Activated CD4-positive, alpha-beta memory T cell treated with anti-CD3 and anti-CD28 coated beads, Interleukin-2, amount 10 ng/mL, durations not matched to agents 7 days and 5 days (primary cell): ENCODE measurements around the gene EPHB1. TPM values are rescaled to one million over a fixed set of nuclear protein-coding genes. Genes with fewer than 3 reads are reported as not detected.

Experiments used
- CTCF ChIA-PET: fragments of 350-600 bp; sonication (Branson Sonifier 250); formaldehyde crosslinking; loops from one replicate; lab custom pipeline; 2021; ENCODE audit warnings: antibody characterized with exemption, inconsistent platforms; lab: Charles Lee
- POLR2A ChIA-PET: fragments of 350-600 bp; sonication (Branson Sonifier 250); formaldehyde crosslinking; loops from one replicate; lab custom pipeline; 2021; ENCODE audit warnings: antibody characterized with exemption; lab: Charles Lee
- DNase-seq: peaks from one replicate; pipeline ENCODE4 v3.0.0-alpha.2; 2020
- H3K27ac Mint-ChIP-seq: one replicate; pipeline ENCODE4 v1.8.0; 2021; ENCODE audit warnings: mild to moderate bottlenecking, mixed read lengths
- H3K27me3 Mint-ChIP-seq: one replicate; pipeline ENCODE4 v1.8.0; 2021; ENCODE audit warnings: mixed read lengths
- H3K36me3 Mint-ChIP-seq: one replicate; pipeline ENCODE4 v1.8.0; 2021; ENCODE audit warnings: low read depth, mixed read lengths
- H3K4me1 Mint-ChIP-seq: one replicate; pipeline ENCODE4 v1.8.0; 2021; ENCODE audit warnings: mixed read lengths
- H3K4me3 Mint-ChIP-seq: one replicate; pipeline ENCODE4 v1.8.0; 2021; ENCODE audit warnings: mild to moderate bottlenecking, mixed read lengths
- H3K9me3 Mint-ChIP-seq: one replicate; pipeline ENCODE4 v1.8.0; 2021; ENCODE audit warnings: mixed read lengths
- total RNA-seq, 2 experiments: library from RNA; stranded (reverse); gene quantifications; one replicate each; pipeline ENCODE4 v1.2.3, GENCODE V29; 2021

The EPHB1 gene
- total RNA-seq, 2 experiments from 2014 or later, result 0.80 to 1.2 TPM

DNA sequence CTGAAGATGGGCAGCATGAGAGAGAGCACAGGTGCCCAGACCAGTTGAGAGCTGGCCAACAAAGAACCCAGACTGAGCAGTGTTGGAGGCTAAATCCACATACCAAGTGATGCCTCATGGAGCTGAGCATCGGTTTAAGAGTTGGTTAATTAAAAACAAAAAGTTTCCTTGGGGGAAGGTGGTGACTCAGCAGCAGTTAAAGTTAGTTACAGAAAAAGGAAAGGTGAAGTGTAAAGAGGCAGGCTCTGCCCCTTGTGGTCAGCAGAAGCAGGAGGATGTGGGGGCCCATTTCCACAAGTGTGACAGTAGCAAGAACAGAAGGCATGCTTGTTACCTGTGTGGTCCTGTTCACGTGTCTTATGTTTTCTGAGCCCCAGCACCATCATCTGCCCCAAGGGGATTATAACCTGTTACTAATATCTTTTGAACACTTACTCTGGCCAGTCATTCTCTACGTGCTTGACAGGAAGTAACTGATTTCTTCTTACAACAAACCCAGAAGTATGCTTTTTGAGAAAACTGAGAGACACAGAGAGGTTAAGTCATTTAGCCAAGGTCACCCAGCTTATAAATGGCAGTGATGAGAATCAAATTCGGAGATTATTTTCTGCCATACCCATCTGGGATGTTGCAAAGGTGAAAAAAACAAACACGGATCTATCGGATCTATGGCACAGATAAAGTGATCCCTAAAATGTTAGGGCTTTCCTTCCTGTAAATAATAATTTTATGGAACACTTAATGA is 91.0 kb downstream of the EPHB1 start:
- H3K4me1 Mint-ChIP-seq, result peaks cover 6% of the 10 kb centered on the region
- ChIA-PET CTCF (no interaction called here), POLR2A (no interaction called here)
- H3K4me3 Mint-ChIP-seq, result no peak overlapping the region
- H3K27ac Mint-ChIP-seq, result no peak overlapping the region
- H3K36me3 Mint-ChIP-seq, result no peaks in the 10 kb centered on the region
- no peak for DNase-seq
- no peaks in the 10 kb centered on the region for H3K9me3 Mint-ChIP-seq
- no peaks in the 10 kb centered on the region for H3K27me3 Mint-ChIP-seq

GRCh38 chr3:134886991-134887390 is 91.9 kb downstream of the EPHB1 start:
- no peak for DNase-seq
- Mint-ChIP-seq H3K27me3 (no peaks in the 10 kb centered on the region), H3K27ac (no peak overlapping the region), H3K4me1 (peaks cover 6% of the 10 kb centered on the region), H3K36me3 (no peaks in the 10 kb centered on the region), H3K4me3 (no peak overlapping the region), H3K9me3 (no peaks in the 10 kb centered on the region)
- ChIA-PET CTCF (no interaction called here), POLR2A (no interaction called here)

- Mint-ChIP-seq H3K4me1 (peaks cover 6% of the 10 kb centered on the region), H3K36me3 (no peaks in the 10 kb centered on the region), H3K4me3 (no peak overlapping the region), H3K27me3 (no peaks in the 10 kb centered on the region), H3K27ac (no peak overlapping the region), H3K9me3 (no peaks in the 10 kb centered on the region)
- no peak for DNase-seq
- ChIA-PET POLR2A (no interaction called here), CTCF (no interaction called here)
Measured at GRCh38 chr3:134887536-134887935, 92.5 kb downstream of the EPHB1 start.

DNA sequence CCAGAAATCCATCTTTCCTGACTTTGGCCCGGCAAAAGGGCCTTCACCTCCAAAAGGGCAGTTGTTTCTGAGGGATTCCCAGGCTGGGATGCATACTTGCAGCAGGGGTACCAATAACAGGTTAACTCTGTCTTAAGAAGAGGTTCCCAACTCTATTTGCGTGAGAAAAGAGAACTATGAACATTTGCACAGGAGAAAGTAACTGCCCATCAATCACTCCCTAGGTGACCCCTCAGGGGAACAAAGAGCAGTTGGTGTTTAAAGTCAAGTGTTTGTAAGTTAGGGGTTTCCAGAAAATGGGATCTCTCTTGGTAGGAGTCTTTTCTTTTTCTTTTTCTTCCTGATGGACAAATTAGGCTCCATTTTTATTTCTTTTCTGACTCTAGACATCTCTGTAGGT is 97.3 kb downstream of the EPHB1 start:
- DNase-seq, result no peak
- ChIA-PET POLR2A (no interaction called here), CTCF (no interaction called here)
- no peaks in the 10 kb centered on the region for H3K9me3 Mint-ChIP-seq
- H3K27ac Mint-ChIP-seq, result no peak overlapping the region
- no peaks in the 10 kb centered on the region for H3K36me3 Mint-ChIP-seq
- no peak overlapping the region for H3K4me3 Mint-ChIP-seq
- peaks cover 4% of the 10 kb centered on the region for H3K27me3 Mint-ChIP-seq
- H3K4me1 Mint-ChIP-seq, result no peaks in the 10 kb centered on the region

GRCh38 chr3:134892761-134893160 is 97.7 kb downstream of the EPHB1 start:
- H3K4me1 Mint-ChIP-seq, result no peaks in the 10 kb centered on the region
- H3K36me3 Mint-ChIP-seq, result no peaks in the 10 kb centered on the region
- peaks cover 4% of the 10 kb centered on the region for H3K27me3 Mint-ChIP-seq
- POLR2A ChIA-PET, result no interaction called here
- H3K27ac Mint-ChIP-seq, result no peak overlapping the region
- CTCF ChIA-PET, result no interaction called here
- H3K9me3 Mint-ChIP-seq, result no peaks in the 10 kb centered on the region
- no peak for DNase-seq
- no peak overlapping the region for H3K4me3 Mint-ChIP-seq

- Mint-ChIP-seq H3K4me3 (no peak overlapping the region), H3K4me1 (no peaks in the 10 kb centered on the region), H3K27ac (no peak overlapping the region), H3K9me3 (no peaks in the 10 kb centered on the region), H3K36me3 (no peaks in the 10 kb centered on the region), H3K27me3 (peaks cover 4% of the 10 kb centered on the region)
- POLR2A ChIA-PET, result no interaction called here
- CTCF ChIA-PET, result no interaction called here
- DNase-seq, result no peak
Measured at GRCh38 chr3:134894533-134894932, 99.5 kb downstream of the EPHB1 start.

GRCh38 chr3:134895181-134895580 is 100.1 kb downstream of the EPHB1 start:
- DNase-seq, result no peak
- CTCF ChIA-PET, result no interaction called here
- H3K4me1 Mint-ChIP-seq, result no peaks in the 10 kb centered on the region
- POLR2A ChIA-PET, result no interaction called here
- no peaks in the 10 kb centered on the region for H3K9me3 Mint-ChIP-seq
- H3K36me3 Mint-ChIP-seq, result no peaks in the 10 kb centered on the region
- no peak overlapping the region for H3K4me3 Mint-ChIP-seq
- H3K27me3 Mint-ChIP-seq, result peaks cover 4% of the 10 kb centered on the region
- H3K27ac Mint-ChIP-seq, result no peak overlapping the region

- Mint-ChIP-seq H3K4me3 (no peak overlapping the region), H3K27me3 (peaks cover 9% of the 10 kb centered on the region), H3K4me1 (no peaks in the 10 kb centered on the region), H3K27ac (no peak overlapping the region), H3K36me3 (no peaks in the 10 kb centered on the region), H3K9me3 (no peaks in the 10 kb centered on the region)
- DNase-seq, result no peak
- ChIA-PET CTCF (no interaction called here), POLR2A (no interaction called here)
Measured at GRCh38 chr3:134896141-134896540, 101.1 kb downstream of the EPHB1 start.

DNA sequence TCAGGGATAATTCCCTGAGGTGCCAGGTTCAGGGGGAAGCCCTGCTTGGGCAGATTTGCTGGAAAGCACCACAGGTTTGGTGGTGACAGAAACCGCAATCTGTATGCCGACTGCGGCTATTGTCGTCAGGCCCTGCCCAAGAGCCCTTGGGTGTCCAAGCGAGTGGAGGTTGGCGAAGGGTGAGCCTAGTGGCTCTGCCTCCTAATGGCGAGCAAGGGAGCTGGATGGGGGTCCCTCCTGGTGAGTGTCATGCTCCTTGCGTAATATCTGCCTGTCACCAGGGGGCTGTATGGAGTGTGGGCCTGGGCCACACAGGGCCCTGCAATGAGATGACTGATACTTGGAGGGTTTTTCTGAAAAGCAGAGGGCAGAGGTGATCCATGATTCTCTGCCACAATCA is 101.6 kb downstream of the EPHB1 start:
- no peak overlapping the region for H3K4me3 Mint-ChIP-seq
- DNase-seq, result no peak
- ChIA-PET CTCF (no interaction called here), POLR2A (no interaction called here)
- H3K36me3 Mint-ChIP-seq, result no peaks in the 10 kb centered on the region
- no peaks in the 10 kb centered on the region for H3K4me1 Mint-ChIP-seq
- no peaks in the 10 kb centered on the region for H3K9me3 Mint-ChIP-seq
- H3K27me3 Mint-ChIP-seq, result peaks cover 9% of the 10 kb centered on the region
- no peak overlapping the region for H3K27ac Mint-ChIP-seq

DNA sequence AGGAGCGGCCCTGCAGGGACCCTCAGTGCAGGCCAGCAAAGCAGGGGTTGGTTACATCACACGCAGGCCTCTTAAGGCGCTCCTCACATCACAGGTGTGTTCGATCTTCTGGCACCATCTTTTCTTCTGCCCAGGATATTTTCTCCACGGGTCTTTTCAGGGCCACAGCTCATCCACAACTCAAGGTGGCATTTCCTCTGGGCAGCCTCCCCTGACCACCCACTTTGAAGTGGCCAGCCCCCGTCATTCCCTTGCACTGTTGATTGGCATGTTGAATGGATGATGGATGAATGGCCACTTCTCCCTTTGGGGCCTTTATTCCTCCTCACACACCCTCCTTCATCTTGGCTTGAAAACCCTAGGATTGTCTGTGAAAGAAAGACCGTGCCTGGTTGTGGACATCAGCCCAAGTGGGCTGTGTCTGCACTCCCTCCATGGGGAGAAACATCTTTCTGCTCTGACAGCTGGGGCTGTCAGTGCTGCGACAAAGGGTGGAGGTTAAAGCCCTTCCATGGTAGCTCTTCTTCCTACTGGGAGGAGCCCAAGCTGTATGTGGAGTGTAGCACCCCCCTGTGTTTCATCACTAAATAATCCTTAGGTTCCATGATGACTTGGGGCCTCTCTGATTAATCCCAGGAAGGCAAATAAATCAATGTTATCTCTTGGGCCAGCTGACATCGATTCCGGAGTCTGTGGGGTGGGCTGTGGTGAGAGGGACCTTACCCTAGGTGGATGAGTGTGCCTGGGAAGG is 102.5 kb downstream of the EPHB1 start:
- H3K27me3 Mint-ChIP-seq, result peaks cover 13% of the 10 kb centered on the region
- no peaks in the 10 kb centered on the region for H3K36me3 Mint-ChIP-seq
- no peaks in the 10 kb centered on the region for H3K9me3 Mint-ChIP-seq
- ChIA-PET POLR2A (no interaction called here), CTCF (no interaction called here)
- no peak for DNase-seq
- H3K4me3 Mint-ChIP-seq, result no peak overlapping the region
- H3K4me1 Mint-ChIP-seq, result no peaks in the 10 kb centered on the region
- H3K27ac Mint-ChIP-seq, result no peak overlapping the region

DNA sequence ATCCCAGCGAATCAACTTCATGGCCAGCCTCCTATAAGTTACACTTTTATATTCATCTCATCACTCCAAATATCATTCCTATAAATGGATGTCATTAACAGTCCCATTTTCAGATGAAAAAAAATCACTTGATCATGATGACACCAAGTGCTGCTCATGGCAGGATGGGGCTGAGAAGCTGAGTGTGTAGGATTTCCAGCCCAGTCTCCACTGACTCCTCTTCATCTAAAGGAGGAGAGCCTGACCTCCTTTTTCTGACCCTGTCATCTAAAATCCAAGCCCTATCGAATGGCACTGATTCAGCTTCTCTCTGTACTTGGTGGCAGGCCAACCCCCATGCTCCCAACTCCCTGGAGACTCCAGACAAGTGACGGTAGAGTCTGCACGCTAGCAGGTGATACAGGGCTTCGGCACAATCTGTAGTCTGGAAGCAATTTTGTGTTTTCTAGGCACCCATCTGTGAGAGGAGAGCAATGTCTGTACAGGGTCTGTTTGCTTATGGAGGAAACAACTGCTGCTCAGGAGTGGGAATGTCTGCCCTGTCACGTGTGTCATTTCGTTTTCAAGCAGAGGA is 103.2 kb downstream of the EPHB1 start:
- no peak overlapping the region for H3K4me3 Mint-ChIP-seq
- CTCF ChIA-PET, result no interaction called here
- H3K9me3 Mint-ChIP-seq, result no peaks in the 10 kb centered on the region

GRCh38 chr3:134899786-134900185 is 104.7 kb downstream of the EPHB1 start:
- H3K36me3 Mint-ChIP-seq, result no peaks in the 10 kb centered on the region
- ChIA-PET POLR2A (no interaction called here), CTCF (no interaction called here)
- no peaks in the 10 kb centered on the region for H3K9me3 Mint-ChIP-seq
- peaks cover 8% of the 10 kb centered on the region for H3K4me1 Mint-ChIP-seq
- DNase-seq, result no peak
- H3K27me3 Mint-ChIP-seq, result peaks cover 19% of the 10 kb centered on the region
- no peak overlapping the region for H3K4me3 Mint-ChIP-seq
- no peak overlapping the region for H3K27ac Mint-ChIP-seq

More for the DNA sequence above, 103.2 kb downstream of the EPHB1 start:
- no peaks in the 10 kb centered on the region for H3K36me3 Mint-ChIP-seq
- H3K4me1 Mint-ChIP-seq, result no peaks in the 10 kb centered on the region
- H3K27me3 Mint-ChIP-seq, result peaks cover 13% of the 10 kb centered on the region
- no peak overlapping the region for H3K27ac Mint-ChIP-seq
- POLR2A ChIA-PET, result no interaction called here
- DNase-seq, result no peak

- no peak for DNase-seq
- Mint-ChIP-seq H3K9me3 (no peaks in the 10 kb centered on the region), H3K27me3 (peaks cover 17% of the 10 kb centered on the region), H3K4me3 (no peak overlapping the region), H3K36me3 (no peaks in the 10 kb centered on the region), H3K4me1 (peaks cover 8% of the 10 kb centered on the region), H3K27ac (no peak overlapping the region)
- CTCF ChIA-PET, result no interaction called here
- POLR2A ChIA-PET, result no interaction called here
Measured at GRCh38 chr3:134900482-134900881, 105.4 kb downstream of the EPHB1 start.
